NT2/D1 (cell line): ENCODE results near the gene MARCKS.

Experiments
- DNase-seq: peaks from one replicate; pipeline ENCODE4 v3.0.0-alpha.2; 2011; ENCODE audit warnings: low read depth, low spot score
- H3K27me3 ChIP-seq: 2 replicates; pipeline ENCODE4 v1.6.0; 2011; ENCODE audit warnings: mild to moderate bottlenecking; ENCODE audit not compliant: insufficient read length, insufficient read depth
- H3K36me3 ChIP-seq: 2 replicates; pipeline ENCODE4 v1.6.1; 2011; ENCODE audit warnings: mild to moderate bottlenecking, low read length, mixed read lengths; ENCODE audit not compliant: insufficient read depth, insufficient read length
- H3K4me1 ChIP-seq: 2 replicates; pipeline ENCODE4 v1.5.1; 2011; ENCODE audit not compliant: insufficient read depth, insufficient read length
- H3K4me3 ChIP-seq: 2 replicates; pipeline ENCODE4 v1.5.1; 2011; ENCODE audit warnings: low read depth; ENCODE audit not compliant: insufficient read length
- H3K9ac ChIP-seq: 2 replicates; pipeline ENCODE4 v1.6.0; 2011; ENCODE audit warnings: low read depth; ENCODE audit not compliant: insufficient read length
- H3K9me3 ChIP-seq: 2 replicates; pipeline ENCODE4 v1.5.1; 2011; ENCODE audit warnings: mild to moderate bottlenecking, low read length; ENCODE audit not compliant: insufficient read depth
- SUZ12 ChIP-seq: IDR thresholded peaks from 2 replicates; pipeline ENCODE4 v1.6.1; 2011; ENCODE audit not compliant: insufficient read length, insufficient read depth; ENCODE audit errors: extremely low read depth
- YY1 ChIP-seq: IDR thresholded peaks from 2 replicates; pipeline ENCODE4 v1.6.1; 2011; ENCODE audit not compliant: insufficient read length, insufficient read depth
- ZNF274 ChIP-seq: IDR thresholded peaks from 2 replicates; pipeline ENCODE4 v1.6.1; 2011; ENCODE audit warnings: mild to moderate bottlenecking, low read depth, low read length

MARCKS gene

GRCh38 chr6:113823916-113824315 lies 33.2 kb upstream of the MARCKS start:
- Histone ChIP-seq H3K27me3 (no peaks in the 10 kb centered on the region), H3K4me3 (no peak overlapping the region), H3K4me1 (no peaks in the 10 kb centered on the region), H3K9me3 (no peaks in the 10 kb centered on the region), H3K9ac (no peak overlapping the region), H3K36me3 (no peaks in the 10 kb centered on the region)
- DNase-seq = no peak
- TF ChIP-seq YY1 (no peak), ZNF274 (no peak), SUZ12 (no peak)

GRCh38 chr6:113824411-113824810 lies 32.7 kb upstream of the MARCKS start:
- Histone ChIP-seq H3K4me3 (no peak overlapping the region), H3K36me3 (no peaks in the 10 kb centered on the region), H3K27me3 (no peaks in the 10 kb centered on the region), H3K9me3 (no peaks in the 10 kb centered on the region), H3K9ac (no peak overlapping the region), H3K4me1 (no peaks in the 10 kb centered on the region)
- no peak for DNase-seq
- no peak for TF ChIP-seq ZNF274

GRCh38 chr6:113824866-113825265 lies 32.3 kb upstream of the MARCKS start:
- Histone ChIP-seq H3K4me3 (no peak overlapping the region), H3K9me3 (no peaks in the 10 kb centered on the region), H3K4me1 (no peaks in the 10 kb centered on the region), H3K27me3 (no peaks in the 10 kb centered on the region), H3K36me3 (no peaks in the 10 kb centered on the region), H3K9ac (no peak overlapping the region)
- no peak for DNase-seq
- TF ChIP-seq ZNF274 (no peak), YY1 (no peak), SUZ12 (no peak)

- Histone ChIP-seq H3K27me3 (no peaks in the 10 kb centered on the region), H3K4me3 (no peak overlapping the region), H3K9me3 (no peaks in the 10 kb centered on the region), H3K36me3 (no peaks in the 10 kb centered on the region), H3K9ac (no peak overlapping the region), H3K4me1 (no peaks in the 10 kb centered on the region)
- TF ChIP-seq YY1 (no peak), SUZ12 (no peak), ZNF274 (no peak)
- no peak for DNase-seq
Measured at GRCh38 chr6:113825781-113826180, 31.4 kb upstream of the MARCKS start.

GRCh38 chr6:113828984-113829695 lies 28.0 kb upstream of the MARCKS start:
- no peak for DNase-seq
- no peak for TF ChIP-seq SUZ12
- no peak for TF ChIP-seq ZNF274
- no peak for TF ChIP-seq YY1
- H3K36me3 ChIP-seq = no peaks in the 10 kb centered on the region
- H3K9me3 ChIP-seq = no peaks in the 10 kb centered on the region
- H3K4me3 ChIP-seq = no peak overlapping the region
- no peak overlapping the region for H3K9ac ChIP-seq
- no peaks in the 10 kb centered on the region for H3K27me3 ChIP-seq
- no peaks in the 10 kb centered on the region for H3K4me1 ChIP-seq

- no peak for DNase-seq
- no peaks in the 10 kb centered on the region for H3K36me3 ChIP-seq
- no peak overlapping the region for H3K9ac ChIP-seq
- no peaks in the 10 kb centered on the region for H3K9me3 ChIP-seq
- H3K4me1 ChIP-seq = no peaks in the 10 kb centered on the region
- H3K4me3 ChIP-seq = no peak overlapping the region
- no peaks in the 10 kb centered on the region for H3K27me3 ChIP-seq
- TF ChIP-seq ZNF274 (no peak), YY1 (no peak), SUZ12 (no peak)
Measured at GRCh38 chr6:113829696-113830045, 27.5 kb upstream of the MARCKS start.

- no peak overlapping the region for H3K4me3 ChIP-seq
- H3K9me3 ChIP-seq = no peaks in the 10 kb centered on the region
- DNase-seq = no peak
- no peaks in the 10 kb centered on the region for H3K27me3 ChIP-seq
- H3K36me3 ChIP-seq = no peaks in the 10 kb centered on the region
- no peak for TF ChIP-seq ZNF274
- no peak for TF ChIP-seq SUZ12
- no peak for TF ChIP-seq YY1
- H3K4me1 ChIP-seq = no peaks in the 10 kb centered on the region
- H3K9ac ChIP-seq = no peak overlapping the region
Measured at GRCh38 chr6:113830140-113830539, 27.0 kb upstream of the MARCKS start.
